NCI-H1105 (cell line): ENCODE measurements around the gene NPFFR1.
"Not testable (repeated sequence)": the region's sequence is repeated elsewhere in the genome, so short reads cannot be mapped to it uniquely, and the experiment has no call there.

Source experiments
- DNase-seq: peaks from one replicate; lab custom pipeline; 2025; lab: John Stamatoyannopoulos, UW

Gene NPFFR1

DNA sequence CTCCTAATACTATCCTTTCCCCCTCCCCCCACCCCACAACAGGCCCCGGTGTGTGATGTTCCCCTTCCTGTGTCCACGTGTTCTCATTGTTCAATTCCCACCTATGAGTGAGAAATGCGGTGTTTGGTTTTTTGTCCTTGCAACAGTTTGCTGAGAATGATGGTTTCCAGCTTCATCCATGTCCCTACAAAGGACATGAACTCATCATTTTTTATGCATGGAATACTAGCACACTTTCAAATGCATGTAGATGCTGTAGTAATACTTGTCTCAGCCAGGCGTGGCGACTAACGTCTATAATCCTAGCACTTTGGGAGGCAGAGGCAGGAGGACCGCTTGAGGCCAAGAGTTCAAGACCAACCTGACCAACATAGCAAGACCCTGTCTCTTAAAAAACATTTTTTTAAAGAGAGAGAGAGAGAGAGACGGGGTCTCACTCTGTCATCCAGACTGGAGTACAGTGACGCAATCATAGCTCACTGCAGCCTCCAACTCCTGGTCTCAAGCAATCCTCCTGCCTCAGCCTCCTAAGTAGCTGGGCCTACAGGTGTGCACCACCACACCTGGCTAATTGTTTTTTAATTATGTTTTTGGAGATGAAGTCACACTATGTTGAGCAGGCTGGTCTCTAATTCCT is 60.9 kb downstream of the NPFFR1 start:
- not testable (repeated sequence) for DNase-seq

DNA sequence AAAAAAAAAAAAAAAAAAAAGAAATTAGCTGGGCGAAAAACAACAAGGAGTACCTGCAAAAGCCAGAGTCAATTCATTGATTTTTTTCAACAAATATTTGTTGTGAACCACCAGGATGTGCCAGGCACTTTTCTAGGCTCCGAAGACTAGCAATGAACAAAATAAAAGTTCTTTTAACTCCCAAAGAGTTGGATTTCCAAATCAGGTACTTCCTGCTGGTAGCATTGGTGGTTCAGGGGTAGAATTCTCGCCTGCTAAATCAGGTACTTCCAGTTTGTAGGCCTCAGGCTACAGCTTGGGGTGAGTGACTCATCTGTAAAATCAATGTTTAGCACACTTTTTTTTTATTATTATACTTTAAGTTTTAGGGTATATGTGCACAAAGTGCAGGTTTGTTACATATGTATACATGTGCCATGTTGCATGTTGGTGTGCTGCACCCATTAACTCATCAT is 61.4 kb downstream of the NPFFR1 start:
- no peak for DNase-seq

GRCh38 chr10:70221030-70221429 is 62.8 kb downstream of the NPFFR1 start:
- DNase-seq, result no peak

DNA sequence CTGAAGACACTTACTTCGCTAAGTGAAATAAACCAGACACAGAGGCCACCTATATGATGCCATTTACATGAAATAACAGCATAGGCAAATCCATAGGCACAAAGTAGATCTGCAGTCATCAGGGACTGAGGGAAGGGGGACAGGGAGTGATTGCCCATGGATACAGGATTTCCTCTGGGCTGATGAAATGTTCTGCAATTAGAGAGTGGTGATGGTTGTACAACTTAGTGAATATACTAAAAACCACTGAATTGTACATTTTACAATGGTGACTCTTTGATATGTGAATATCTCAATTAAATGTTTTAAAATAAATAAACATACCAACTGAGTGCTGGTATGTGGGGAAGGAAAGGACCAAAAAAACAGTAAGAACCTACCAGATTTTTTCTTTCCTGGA is 70.9 kb downstream of the NPFFR1 start:
- DNase-seq, result no peak

- no peak for DNase-seq
Observed at GRCh38 chr10:70212277-70212676, 71.5 kb downstream of the NPFFR1 start.

DNA sequence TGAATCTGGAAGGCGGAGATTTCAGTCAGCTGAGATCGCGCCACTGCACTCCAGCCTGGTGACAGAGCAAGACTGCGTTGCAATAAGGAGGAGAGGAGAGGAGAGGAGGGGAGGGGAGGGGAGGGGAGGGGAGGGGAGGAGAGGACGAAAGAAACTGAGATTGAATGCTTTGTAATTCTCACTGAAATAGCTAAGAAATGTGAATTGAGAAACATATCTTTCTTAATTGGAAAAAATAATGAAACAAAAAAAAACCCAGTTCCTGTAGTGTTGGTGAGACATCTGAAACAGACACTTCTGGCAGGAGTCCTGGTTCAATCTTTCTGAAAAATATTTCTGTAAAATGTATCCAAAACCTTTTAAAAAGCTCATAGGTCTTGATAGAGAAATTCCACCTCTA is 77.0 kb downstream of the NPFFR1 start:
- DNase-seq, result no peak

DNA sequence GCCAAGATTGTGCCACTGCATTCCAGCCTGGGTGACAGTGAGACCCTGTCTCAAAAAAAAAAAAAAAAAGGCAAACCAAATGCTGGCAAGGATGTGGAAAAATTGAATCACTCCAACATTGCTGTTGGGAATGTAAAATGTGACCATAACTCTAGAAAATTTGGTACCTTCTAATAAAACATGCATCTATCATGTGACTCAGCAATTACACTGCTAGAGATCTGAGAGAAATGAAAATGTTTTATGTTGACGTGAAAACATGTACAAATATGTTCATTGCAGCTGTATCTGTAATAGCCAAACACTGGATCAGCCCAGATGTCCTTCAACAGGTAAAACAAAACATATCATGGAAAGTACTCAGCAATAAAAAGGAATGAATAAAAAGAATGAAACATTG is 82.7 kb downstream of the NPFFR1 start:
- DNase-seq, result no peak

- DNase-seq, result no peak
Observed at GRCh38 chr10:70198696-70199466, 84.9 kb downstream of the NPFFR1 start.
